ENCODE measurements around the gene CACNG1.

- TF ChIP-seq CTCF (IDR thresholded peaks at IDR 0.05) (no peak), KDM5A (IDR thresholded peaks at IDR 0.05) (no peak)
These were observed 40.2 kb upstream of the CACNG1 start for GRCh38 chr17:67004181-67004580.

All from A549 (cell line).